Posterior cingulate gyrus (tissue), 11 donors: Measurements from ENCODE around the gene NKX3-2.
A peak's percentile ranks its signal among the peaks of the same experiment; 100 is the strongest.
"Not testable (repeated sequence)": the region's sequence is repeated elsewhere in the genome, so short reads cannot be mapped to it uniquely, and the experiment has no call there.

Experiments
- DNase-seq, 10 donors: peaks; one replicate each; pipeline versions ENCODE4 v3.0.0 to v3.0.0-alpha.2; 2020 to 2021; ENCODE audit warnings: mixed read lengths in 3 of 10
- intact Hi-C: fragments of 100-400 bp; cut with DNase I; formaldehyde crosslinking; loops from one replicate; pipeline ENCODE4 v1.15.1; 2023

NKX3-2 gene

GRCh38 chr4:13543839-13544605 is at the start of gene NKX3-2:
NKX3-2 (minus strand) TSS chr4:13544508; CDS start chr4:13544414, 94 bp downstream.
- intact Hi-C loops: loop anchor here (10.0 kb wide), 1 partner anchor 59 kb away; the partner anchor contains the start of gene RAB28
- peak in 1 of 10 donors; percentile 74 for DNase-seq

- intact Hi-C loops: no loop called here
- no peak for DNase-seq
Observed at GRCh38 chr4:13592220-13592619, 47.9 kb upstream of the NKX3-2 start.

GRCh38 chr4:13590766-13591165 is 46.5 kb upstream of the NKX3-2 start:
- no peak for DNase-seq
- intact Hi-C loops: no loop called here

GRCh38 chr4:13588954-13589353 is 44.6 kb upstream of the NKX3-2 start:
- DNase-seq: no peak
- intact Hi-C loops: no loop called here

GRCh38 chr4:13584481-13584880 is 40.2 kb upstream of the NKX3-2 start:
- DNase-seq: no peak
- intact Hi-C loops: no loop called here

- intact Hi-C loops: no loop called here
- DNase-seq: no peak
Observed at GRCh38 chr4:13580036-13580435, 35.7 kb upstream of the NKX3-2 start.

- intact Hi-C loops: no loop called here
- no peak for DNase-seq
Observed at GRCh38 chr4:13577660-13578059, 33.4 kb upstream of the NKX3-2 start.

GRCh38 chr4:13570916-13571315 is 26.6 kb upstream of the NKX3-2 start:
- DNase-seq: no peak
- intact Hi-C loops: no loop called here

GRCh38 chr4:13567125-13567524 is 22.8 kb upstream of the NKX3-2 start:
- no peak for DNase-seq
- intact Hi-C loops: no loop called here

- DNase-seq: no peak
- intact Hi-C loops: no loop called here
Observed at GRCh38 chr4:13562876-13563275, 18.6 kb upstream of the NKX3-2 start.

GRCh38 chr4:13561673-13562072 is 17.4 kb upstream of the NKX3-2 start:
- intact Hi-C loops: no loop called here
- no peak for DNase-seq

- intact Hi-C loops, DNase-seq: not testable (repeated sequence)
Observed at GRCh38 chr4:13560111-13560510, 15.8 kb upstream of the NKX3-2 start.

GRCh38 chr4:13559413-13559812 is 15.1 kb upstream of the NKX3-2 start:
- DNase-seq: no peak
- intact Hi-C loops: no loop called here

- intact Hi-C loops: no loop called here
- DNase-seq: no peak
Observed at GRCh38 chr4:13558881-13559280, 14.6 kb upstream of the NKX3-2 start.

- no peak for DNase-seq
- intact Hi-C loops: no loop called here
Observed at GRCh38 chr4:13555325-13555724, 11.0 kb upstream of the NKX3-2 start.

GRCh38 chr4:13553081-13553480 is 8.8 kb upstream of the NKX3-2 start:
- no peak for DNase-seq
- intact Hi-C loops: no loop called here

GRCh38 chr4:13548984-13549546 is 4.8 kb upstream of the NKX3-2 start:
- intact Hi-C loops: loop anchor here (2.0 to 10.0 kb wide), 3 partner anchors 64 to 820 kb away; partner anchors contain the start of gene RAB28
- DNase-seq: peak in 9 of 10 donors; percentile 52 to 95 (median 82)

GRCh38 chr4:13548059-13548983 is 4.0 kb upstream of the NKX3-2 start:
- intact Hi-C loops: loop anchor here (2.0 to 10.0 kb wide), 3 partner anchors 64 to 820 kb away; partner anchors contain the start of gene RAB28
- DNase-seq: no peak

- DNase-seq: peak in 1 of 10 donors; percentile 55
- intact Hi-C loops: loop anchor here (2.0 to 10.0 kb wide), 3 partner anchors 63 to 819 kb away; partner anchors contain the start of gene RAB28
Observed at GRCh38 chr4:13547485-13548041, 3.3 kb upstream of the NKX3-2 start.

GRCh38 chr4:13546941-13547484 is 2.7 kb upstream of the NKX3-2 start:
- intact Hi-C loops: loop anchor here (10.0 kb wide), 1 partner anchor 62 kb away; the partner anchor contains the start of gene RAB28
- DNase-seq: peak in 2 of 10 donors; percentile 59 to 82
